Measurements from ENCODE around the gene UGT1A8.
"Not testable (repeated sequence)": the region's sequence is repeated elsewhere in the genome, so short reads cannot be mapped to it uniquely, and the experiment has no call there.

Gene UGT1A8

DNA sequence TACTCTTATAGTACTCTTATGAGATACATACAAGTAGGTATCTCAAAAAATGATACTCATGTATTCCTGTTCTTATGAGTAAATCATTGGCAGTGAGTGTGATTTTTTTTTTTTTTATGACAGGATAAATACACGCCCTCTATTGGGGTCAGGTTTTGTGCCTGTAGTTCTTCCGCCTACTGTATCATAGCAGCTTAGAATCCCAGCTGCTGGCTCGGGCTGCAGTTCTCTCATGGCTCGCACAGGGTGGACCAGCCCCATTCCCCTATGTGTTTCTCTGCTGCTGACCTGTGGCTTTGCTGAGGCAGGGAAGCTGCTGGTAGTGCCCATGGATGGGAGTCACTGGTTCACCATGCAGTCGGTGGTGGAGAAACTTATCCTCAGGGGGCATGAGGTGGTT is at the start of gene UGT1A8:
TSS of gene UGT1A8 (plus strand) at position 158 of the 400 bp plus-strand sequence. CDS start at position 233, 75 bp downstream.
- not testable (repeated sequence) for DNase-seq (ENCODE audit: low spot score in 2 of 2); H3K27me3 Mint-ChIP-seq; H3K9me3 Mint-ChIP-seq; H3K36me3 Mint-ChIP-seq; H3K27ac Mint-ChIP-seq; H3K4me3 Mint-ChIP-seq; ATAC-seq (ENCODE audit: low read depth); H3K4me1 Mint-ChIP-seq

- Mint-ChIP-seq H3K4me1 (no peaks in the 10 kb centered on the region), H3K4me3 (no peak overlapping the region), H3K9me3 (no peaks in the 10 kb centered on the region), H3K36me3 (no peaks in the 10 kb centered on the region), H3K27ac (no peak overlapping the region), H3K27me3 (peaks cover 2% of the 10 kb centered on the region)
- ATAC-seq (ENCODE audit: low read depth) (no peak), DNase-seq (ENCODE audit: low spot score in 2 of 2) (no peak)
Observed at GRCh38 chr2:233571001-233571400, 46.4 kb upstream of the UGT1A8 start.

DNA sequence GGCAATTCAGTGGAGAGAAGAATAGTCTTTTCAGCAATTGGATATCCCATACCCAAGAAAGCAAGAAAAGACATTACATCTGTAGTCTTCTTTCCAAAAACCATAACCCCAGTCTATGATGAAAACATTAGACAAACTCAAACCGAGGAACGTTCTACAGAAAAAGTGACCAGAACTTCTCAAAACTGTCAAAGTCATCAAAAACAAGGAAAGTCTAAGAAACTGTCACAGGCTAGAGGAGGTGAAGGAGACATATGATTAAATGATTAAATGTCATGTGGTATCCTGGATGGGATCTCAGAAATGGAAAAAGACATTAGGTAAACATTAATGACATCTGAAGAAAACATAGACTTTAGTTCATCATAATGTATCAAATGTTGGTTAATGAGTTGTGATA is 46.0 kb upstream of the UGT1A8 start:
- Mint-ChIP-seq H3K4me3 (no peak overlapping the region), H3K27me3 (peaks cover 2% of the 10 kb centered on the region), H3K36me3 (no peaks in the 10 kb centered on the region), H3K4me1 (no peaks in the 10 kb centered on the region), H3K9me3 (no peaks in the 10 kb centered on the region), H3K27ac (no peak overlapping the region)
- no peak for DNase-seq (ENCODE audit: low spot score in 2 of 2)
- ATAC-seq (ENCODE audit: low read depth): no peak

GRCh38 chr2:233572468-233572867 is 45.0 kb upstream of the UGT1A8 start:
- H3K4me3 Mint-ChIP-seq: no peak overlapping the region
- no peaks in the 10 kb centered on the region for H3K9me3 Mint-ChIP-seq
- DNase-seq (ENCODE audit: low spot score in 2 of 2): no peak
- no peaks in the 10 kb centered on the region for H3K36me3 Mint-ChIP-seq
- no peak for ATAC-seq (ENCODE audit: low read depth)
- peaks cover 2% of the 10 kb centered on the region for H3K27me3 Mint-ChIP-seq
- no peaks in the 10 kb centered on the region for H3K4me1 Mint-ChIP-seq
- H3K27ac Mint-ChIP-seq: no peak overlapping the region

GRCh38 chr2:233577341-233577740 is 40.1 kb upstream of the UGT1A8 start:
- H3K27me3 Mint-ChIP-seq; H3K9me3 Mint-ChIP-seq; ATAC-seq (ENCODE audit: low read depth); H3K27ac Mint-ChIP-seq; DNase-seq (ENCODE audit: low spot score in 2 of 2); H3K4me1 Mint-ChIP-seq; H3K4me3 Mint-ChIP-seq; H3K36me3 Mint-ChIP-seq: not testable (repeated sequence)

GRCh38 chr2:233583217-233583965 is 34.0 kb upstream of the UGT1A8 start:
- not testable (repeated sequence) for ATAC-seq (ENCODE audit: low read depth); H3K4me1 Mint-ChIP-seq; H3K9me3 Mint-ChIP-seq; DNase-seq (ENCODE audit: low spot score in 2 of 2); H3K27me3 Mint-ChIP-seq; H3K36me3 Mint-ChIP-seq
- Mint-ChIP-seq H3K27ac (peak overlapping the region; percentile 66), H3K4me3 (peak overlapping the region; percentile 53)

- no peak overlapping the region for H3K27ac Mint-ChIP-seq
- no peaks in the 10 kb centered on the region for H3K9me3 Mint-ChIP-seq
- peaks cover 4% of the 10 kb centered on the region for H3K4me1 Mint-ChIP-seq
- H3K36me3 Mint-ChIP-seq: no peaks in the 10 kb centered on the region
- DNase-seq (ENCODE audit: low spot score in 2 of 2): no peak
- no peak for ATAC-seq (ENCODE audit: low read depth)
- no peak overlapping the region for H3K4me3 Mint-ChIP-seq
- peaks cover 9% of the 10 kb centered on the region for H3K27me3 Mint-ChIP-seq
Observed at GRCh38 chr2:233584210-233584609, 33.2 kb upstream of the UGT1A8 start.

DNA sequence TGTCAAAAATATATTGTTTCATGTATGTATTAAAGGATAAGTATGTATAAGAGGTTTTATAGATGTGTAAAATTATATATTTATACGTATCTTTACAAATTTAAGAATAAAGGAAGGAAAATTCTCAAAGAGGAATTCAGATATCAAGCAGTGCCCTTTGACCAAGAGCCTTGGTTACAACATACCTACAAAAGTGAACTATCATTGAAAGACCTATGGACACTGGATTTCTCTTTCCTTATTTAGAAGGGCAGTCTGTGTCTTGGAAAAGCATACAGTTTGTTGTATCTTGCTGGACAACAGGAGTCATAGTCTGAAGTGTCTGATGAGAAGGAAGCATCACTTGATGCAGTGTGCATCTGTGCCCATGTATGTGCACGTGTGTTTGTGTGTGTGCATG is 29.0 kb upstream of the UGT1A8 start:
- ATAC-seq (ENCODE audit: low read depth) (no peak), DNase-seq (ENCODE audit: low spot score in 2 of 2) (no peak)
- no peak overlapping the region for H3K27ac Mint-ChIP-seq
- no peaks in the 10 kb centered on the region for H3K36me3 Mint-ChIP-seq
- no peak overlapping the region for H3K4me3 Mint-ChIP-seq
- H3K9me3 Mint-ChIP-seq: no peaks in the 10 kb centered on the region
- H3K27me3 Mint-ChIP-seq: peaks cover 11% of the 10 kb centered on the region
- peaks cover 8% of the 10 kb centered on the region for H3K4me1 Mint-ChIP-seq

DNA sequence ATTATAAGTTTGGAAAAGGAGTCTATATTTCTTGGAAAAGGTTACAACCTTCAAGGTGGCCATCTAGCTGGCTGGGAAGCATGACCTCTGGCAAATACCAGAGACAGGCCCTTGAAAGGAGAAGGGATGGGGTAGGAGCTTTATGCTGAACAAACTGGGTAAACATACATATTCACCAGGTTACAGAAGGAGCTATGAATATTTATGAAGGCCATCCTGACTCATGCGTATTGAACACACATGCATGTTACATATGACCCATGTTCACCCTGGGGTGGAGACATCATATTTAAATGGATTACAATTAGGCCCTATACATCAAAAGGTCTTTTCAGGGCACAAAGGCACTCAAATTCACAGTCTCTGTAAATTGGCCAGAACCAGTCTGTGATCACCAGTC is 24.7 kb upstream of the UGT1A8 start:
- ATAC-seq (ENCODE audit: low read depth); DNase-seq (ENCODE audit: low spot score in 2 of 2); H3K4me3 Mint-ChIP-seq; H3K27ac Mint-ChIP-seq; H3K36me3 Mint-ChIP-seq; H3K9me3 Mint-ChIP-seq; H3K27me3 Mint-ChIP-seq: not testable (repeated sequence)
- peaks cover 16% of the 10 kb centered on the region for H3K4me1 Mint-ChIP-seq

- no peak for ATAC-seq (ENCODE audit: low read depth)
Observed at GRCh38 chr2:233593201-233593600, 24.2 kb upstream of the UGT1A8 start.

DNA sequence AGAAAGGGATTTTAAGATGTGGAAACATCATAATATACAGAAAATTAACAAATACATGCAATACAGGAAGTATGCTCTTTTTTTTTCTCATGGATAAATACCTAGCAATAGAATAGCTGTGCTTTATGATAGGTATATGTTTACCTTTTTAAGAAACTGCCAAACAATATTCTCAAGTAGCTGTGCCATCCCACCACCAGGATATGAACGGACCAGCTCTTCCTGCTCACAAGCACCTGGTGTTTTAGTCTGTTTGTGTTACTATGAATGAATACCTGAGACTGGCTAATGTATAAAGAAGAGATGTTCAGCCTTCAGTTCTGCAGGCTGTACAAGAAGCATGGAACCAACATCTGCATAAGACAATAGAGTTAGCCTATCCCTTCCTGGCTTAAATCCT is 19.9 kb upstream of the UGT1A8 start:
- ATAC-seq (ENCODE audit: low read depth): no peak
- Mint-ChIP-seq H3K4me3 (no peak overlapping the region), H3K4me1 (peaks cover 16% of the 10 kb centered on the region), H3K27ac (no peak overlapping the region), H3K9me3 (no peaks in the 10 kb centered on the region), H3K27me3 (peaks cover 11% of the 10 kb centered on the region), H3K36me3 (peaks cover 3% of the 10 kb centered on the region)
- no peak for DNase-seq (ENCODE audit: low spot score in 2 of 2)

More at GRCh38 chr2:233593201-233593600, 24.2 kb upstream of the UGT1A8 start:
- H3K4me3 Mint-ChIP-seq: no peak overlapping the region
- H3K27me3 Mint-ChIP-seq: peaks cover 4% of the 10 kb centered on the region
- no peaks in the 10 kb centered on the region for H3K9me3 Mint-ChIP-seq
- H3K4me1 Mint-ChIP-seq: peaks cover 16% of the 10 kb centered on the region
- no peak for DNase-seq (ENCODE audit: low spot score in 2 of 2)
- H3K27ac Mint-ChIP-seq: no peak overlapping the region
- H3K36me3 Mint-ChIP-seq: no peaks in the 10 kb centered on the region

- Mint-ChIP-seq H3K27ac (no peak overlapping the region), H3K4me3 (no peak overlapping the region), H3K27me3 (peaks cover 14% of the 10 kb centered on the region), H3K36me3 (peaks cover 7% of the 10 kb centered on the region), H3K9me3 (peaks cover 2% of the 10 kb centered on the region), H3K4me1 (peaks cover 8% of the 10 kb centered on the region)
- no peak for ATAC-seq (ENCODE audit: low read depth)
- no peak for DNase-seq (ENCODE audit: low spot score in 2 of 2)
Observed at GRCh38 chr2:233598952-233599351, 18.5 kb upstream of the UGT1A8 start.

DNA sequence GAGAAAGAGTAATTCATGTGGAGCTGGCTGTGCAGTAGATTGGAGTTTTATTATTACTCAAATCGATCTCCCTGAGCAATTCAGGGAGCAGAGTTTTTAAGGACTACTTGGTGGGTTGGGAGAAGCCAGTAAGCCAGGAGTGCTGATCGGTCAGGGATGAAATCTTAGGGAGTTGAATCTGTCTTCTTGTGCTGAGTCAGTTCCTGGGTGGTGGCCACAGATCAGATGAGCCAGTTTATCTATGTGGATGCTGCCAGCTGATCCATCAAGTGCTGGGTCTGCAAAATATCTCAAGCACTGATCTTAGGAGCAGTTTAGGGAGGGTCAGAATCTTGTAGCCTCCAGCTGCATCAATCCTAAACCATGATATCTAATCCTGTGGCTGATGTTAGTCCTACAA is 17.0 kb upstream of the UGT1A8 start:
- H3K36me3 Mint-ChIP-seq: peaks cover 7% of the 10 kb centered on the region
- DNase-seq (ENCODE audit: low spot score in 2 of 2): no peak
- H3K9me3 Mint-ChIP-seq: peaks cover 2% of the 10 kb centered on the region
- no peak overlapping the region for H3K27ac Mint-ChIP-seq
- H3K27me3 Mint-ChIP-seq: peaks cover 12% of the 10 kb centered on the region
- no peak overlapping the region for H3K4me3 Mint-ChIP-seq
- no peak for ATAC-seq (ENCODE audit: low read depth)
- H3K4me1 Mint-ChIP-seq: peaks cover 6% of the 10 kb centered on the region

- Mint-ChIP-seq H3K27me3 (peaks cover 12% of the 10 kb centered on the region), H3K9me3 (peaks cover 5% of the 10 kb centered on the region)
Observed at GRCh38 chr2:233602076-233602475, 15.4 kb upstream of the UGT1A8 start.

GRCh38 chr2:233603520-233603919 is 13.9 kb upstream of the UGT1A8 start:
- Mint-ChIP-seq H3K27ac (no peak overlapping the region), H3K4me1 (no peaks in the 10 kb centered on the region), H3K9me3 (peaks cover 5% of the 10 kb centered on the region), H3K4me3 (no peak overlapping the region), H3K27me3 (peaks cover 12% of the 10 kb centered on the region), H3K36me3 (peaks cover 7% of the 10 kb centered on the region)
- DNase-seq (ENCODE audit: low spot score in 2 of 2): no peak
- ATAC-seq (ENCODE audit: low read depth): no peak

More at GRCh38 chr2:233602076-233602475, 15.4 kb upstream of the UGT1A8 start:
- Mint-ChIP-seq H3K36me3 (peaks cover 7% of the 10 kb centered on the region), H3K4me3 (no peak overlapping the region), H3K27ac (no peak overlapping the region), H3K4me1 (no peaks in the 10 kb centered on the region)
- no peak for ATAC-seq (ENCODE audit: low read depth)
- DNase-seq (ENCODE audit: low spot score in 2 of 2): no peak

All from memory B cell (primary cell).